HG02759 (cell line): ENCODE results near the gene PTPRJ.

Source experiments
- ATAC-seq: cut with Tn5 transposase; IDR thresholded peaks from one replicate; pipeline ENCODE4 v1.9.1; 2021; ENCODE audit warnings: mild to moderate bottlenecking, moderate library complexity; ENCODE audit not compliant: unreplicated experiment

The PTPRJ gene

DNA sequence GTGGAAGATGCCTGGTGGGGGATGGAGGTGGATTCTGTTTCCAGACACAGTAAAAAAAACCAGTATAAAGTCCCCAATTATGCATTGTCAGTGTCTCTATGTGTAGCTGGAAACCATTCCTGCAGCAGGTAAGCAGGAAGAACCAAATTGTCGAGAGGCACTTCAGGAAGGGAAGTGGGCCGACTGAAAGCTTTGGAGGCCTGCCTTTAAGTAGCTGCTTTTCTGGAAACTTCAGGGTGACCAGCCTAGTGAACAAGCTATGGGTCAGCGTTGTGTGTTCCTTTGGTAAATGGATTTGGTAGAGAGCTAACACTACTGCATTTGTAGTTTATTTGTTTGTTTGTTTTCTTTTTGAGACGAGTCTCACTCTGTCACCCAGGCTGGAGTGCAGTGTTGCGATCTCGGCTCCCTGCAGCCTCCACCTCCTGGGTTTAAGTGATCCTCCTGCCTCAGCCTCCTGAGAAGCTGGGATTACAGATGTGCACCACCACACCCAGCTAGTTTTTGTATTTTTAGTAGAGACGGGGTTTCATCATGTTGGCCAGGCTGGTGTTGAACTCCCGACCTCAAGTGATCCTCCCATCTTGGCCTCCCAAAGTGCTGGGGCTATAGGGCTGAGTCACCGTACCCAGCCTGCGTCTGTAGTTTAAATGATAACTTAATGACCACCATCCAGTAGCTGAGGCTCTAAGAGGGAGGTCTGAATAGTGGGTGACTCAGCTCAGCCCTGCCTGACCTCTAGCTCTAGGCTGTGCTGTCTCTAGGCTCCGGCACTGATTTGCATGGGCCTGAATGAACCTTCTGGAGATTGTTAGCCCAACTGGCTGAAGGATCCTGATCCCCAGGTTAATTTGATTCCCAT, 12.8 kb downstream of the PTPRJ start:
- no peak for ATAC-seq

DNA sequence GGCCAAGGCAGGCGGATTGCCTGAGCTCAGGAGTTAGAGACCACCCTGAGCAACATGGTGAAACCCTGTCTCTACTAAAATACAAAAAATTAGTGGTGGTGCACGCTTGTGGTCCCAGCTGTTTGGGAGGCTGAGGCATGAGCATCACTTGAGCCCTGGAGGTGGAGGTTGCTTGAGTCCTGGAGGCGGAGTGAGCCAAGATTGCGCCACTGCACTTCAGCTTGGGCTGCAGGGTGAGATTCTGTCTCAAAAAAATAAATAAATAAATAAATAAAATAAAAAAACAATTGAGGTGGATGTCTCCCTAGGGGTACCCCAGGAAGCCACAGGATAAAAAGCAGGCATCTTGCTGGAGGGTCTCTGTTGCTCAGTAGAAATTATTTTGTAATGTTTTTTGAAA, 14.1 kb downstream of the PTPRJ start:
- ATAC-seq = no peak

DNA sequence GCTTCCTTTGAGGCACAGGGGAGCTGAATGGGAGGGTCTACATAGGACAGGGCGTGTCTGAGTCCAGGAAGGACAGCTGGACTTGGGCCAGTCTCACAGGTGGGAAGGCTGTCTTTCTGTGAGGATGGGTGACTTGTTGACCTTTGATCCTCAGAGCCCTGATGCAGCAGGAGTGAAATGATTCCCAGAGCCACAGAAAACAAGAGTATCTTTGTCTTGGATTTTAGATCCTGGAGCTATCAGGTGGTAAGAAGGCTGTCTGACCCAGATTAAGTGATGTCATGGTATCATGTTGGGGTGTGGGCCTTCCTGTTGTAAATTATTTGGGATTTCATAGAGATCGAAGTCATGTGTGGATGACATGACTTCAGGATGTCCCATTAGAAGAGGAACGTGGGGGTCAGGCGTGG, 15.0 kb downstream of the PTPRJ start:
- ATAC-seq = no peak

DNA sequence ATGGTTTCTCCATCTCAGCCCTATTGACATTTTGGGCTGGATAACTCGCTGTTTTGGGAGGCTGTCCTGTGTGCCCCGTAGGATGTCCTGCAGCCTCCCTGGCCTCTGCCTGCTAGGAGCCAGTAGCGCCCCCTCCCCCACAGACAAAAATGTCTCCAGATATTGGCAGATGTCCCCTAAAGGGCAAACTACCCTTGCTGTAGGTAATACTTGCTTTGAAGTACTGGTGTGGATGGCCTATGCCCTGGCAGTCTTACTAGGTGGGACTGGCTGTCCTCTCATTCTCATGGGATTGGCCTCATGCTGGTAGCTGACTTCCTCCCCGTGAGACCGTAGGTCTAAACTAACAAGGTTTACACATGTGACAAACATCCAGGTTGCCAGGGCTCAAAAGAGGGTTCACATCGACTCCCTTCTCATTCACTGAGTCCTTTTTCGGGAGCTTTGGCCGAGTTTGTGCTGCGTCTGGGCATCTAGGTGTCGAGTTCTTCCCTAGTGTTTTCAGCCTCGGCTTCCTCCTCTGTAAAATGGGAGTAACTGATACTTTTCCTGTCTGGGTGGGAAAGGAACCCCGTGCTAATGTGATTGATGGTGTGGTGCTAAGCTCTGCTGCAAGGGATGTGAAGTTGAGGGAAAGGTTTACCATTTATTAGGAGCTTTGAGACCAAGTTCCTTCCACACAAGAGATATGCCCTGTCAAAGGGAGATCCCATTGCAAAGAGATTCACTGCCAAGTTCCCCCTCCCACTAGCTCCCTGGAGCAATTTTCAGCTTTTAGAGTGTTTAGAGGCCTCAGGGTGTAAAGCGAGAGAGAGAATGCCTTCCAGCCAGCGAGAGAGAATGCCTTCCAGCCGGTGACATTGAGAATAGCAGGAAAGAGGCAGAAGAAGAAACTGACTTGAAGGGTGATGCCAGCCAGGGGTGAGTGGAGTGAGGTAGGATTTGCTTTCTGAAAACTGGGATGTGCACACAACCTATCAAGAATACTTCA, 17.0 kb downstream of the PTPRJ start:
- no peak for ATAC-seq

GRCh38 chr11:47998345-47998732, 18.0 kb downstream of the PTPRJ start:
- ATAC-seq = no peak

GRCh38 chr11:47998733-47999359, 18.5 kb downstream of the PTPRJ start:
- no peak for ATAC-seq

- ATAC-seq = no peak
These were observed 20.1 kb downstream of the PTPRJ start for GRCh38 chr11:48000432-48000831.

- peak; percentile 68 for ATAC-seq
These were observed 21.2 kb downstream of the PTPRJ start for GRCh38 chr11:48001438-48002021.

DNA sequence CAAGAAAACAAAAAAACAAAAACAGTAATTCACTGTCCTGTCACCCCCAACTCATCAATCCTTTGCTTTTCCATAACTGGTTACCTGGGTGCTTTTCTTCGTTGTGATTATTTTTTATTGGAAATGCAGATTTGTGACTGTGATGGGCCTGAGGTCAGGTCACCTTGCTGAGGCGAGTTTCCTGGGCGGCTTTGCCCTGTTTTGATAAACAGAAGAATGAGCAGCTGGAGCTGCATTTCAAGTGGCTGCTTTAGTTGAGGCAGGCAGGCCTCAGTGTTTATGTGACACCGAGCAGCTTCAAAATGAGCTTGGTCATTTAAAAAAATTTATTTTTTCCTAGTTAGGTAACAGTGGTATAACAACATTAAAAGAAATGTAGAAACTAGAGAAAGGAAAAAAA, 22.2 kb downstream of the PTPRJ start:
- no peak for ATAC-seq

DNA sequence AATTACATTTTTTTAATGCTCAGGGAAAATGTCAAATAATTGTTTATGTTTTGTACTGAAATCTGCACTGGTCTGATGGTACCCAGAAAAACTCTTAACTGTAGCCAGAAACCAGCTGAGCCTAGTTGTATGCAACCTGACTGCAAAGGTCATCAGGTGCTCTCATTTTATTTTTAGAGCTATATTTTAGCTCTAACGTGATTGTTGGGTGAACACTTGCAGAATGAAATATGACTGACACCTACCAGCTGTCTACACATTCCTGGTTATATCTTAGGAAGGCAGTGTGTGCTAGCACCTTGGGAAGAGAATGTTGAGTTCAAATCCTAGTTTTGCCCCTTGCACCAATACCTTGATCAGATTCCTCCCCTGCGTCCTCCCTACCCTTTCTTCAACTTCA, 23.6 kb downstream of the PTPRJ start:
- no peak for ATAC-seq

DNA sequence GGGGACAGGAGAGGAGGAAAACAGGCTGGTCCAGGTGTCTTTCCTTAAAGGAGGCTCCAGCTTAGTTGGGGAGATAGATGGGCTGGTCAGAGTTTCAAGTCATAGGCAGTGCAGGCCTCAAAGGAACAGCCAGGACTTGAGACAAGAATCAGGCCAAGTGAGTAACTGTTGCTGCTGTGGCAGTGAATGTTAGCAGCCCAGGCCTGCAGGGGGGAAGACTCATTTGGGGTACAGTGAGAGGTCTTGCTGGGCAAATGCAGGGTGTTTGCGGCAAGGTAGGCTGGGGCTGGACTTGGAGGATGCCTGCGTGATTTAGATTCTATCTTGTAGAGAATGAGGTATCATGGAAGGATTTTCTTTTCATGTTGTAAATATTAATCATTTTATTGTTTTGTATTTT, 24.1 kb downstream of the PTPRJ start:
- no peak for ATAC-seq

DNA sequence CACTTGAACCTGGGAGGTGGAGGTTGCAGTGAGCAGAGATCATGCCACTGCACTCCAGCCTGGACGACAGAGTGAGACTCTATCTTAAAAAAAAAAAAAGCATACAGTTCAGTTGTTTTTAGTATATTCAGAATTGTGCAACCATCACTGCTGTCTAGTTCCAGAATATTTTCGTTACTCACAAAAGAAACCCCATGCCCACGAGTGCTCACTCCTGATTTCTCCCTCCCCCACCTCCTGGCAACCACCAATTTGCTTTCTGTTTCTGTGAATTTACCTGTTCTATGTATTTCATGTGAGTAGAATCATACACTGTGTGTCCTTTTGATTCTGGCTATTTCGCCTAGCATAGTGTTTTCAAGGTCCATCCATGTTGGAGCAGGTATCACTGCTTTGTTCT, 24.8 kb downstream of the PTPRJ start:
- ATAC-seq = no peak

DNA sequence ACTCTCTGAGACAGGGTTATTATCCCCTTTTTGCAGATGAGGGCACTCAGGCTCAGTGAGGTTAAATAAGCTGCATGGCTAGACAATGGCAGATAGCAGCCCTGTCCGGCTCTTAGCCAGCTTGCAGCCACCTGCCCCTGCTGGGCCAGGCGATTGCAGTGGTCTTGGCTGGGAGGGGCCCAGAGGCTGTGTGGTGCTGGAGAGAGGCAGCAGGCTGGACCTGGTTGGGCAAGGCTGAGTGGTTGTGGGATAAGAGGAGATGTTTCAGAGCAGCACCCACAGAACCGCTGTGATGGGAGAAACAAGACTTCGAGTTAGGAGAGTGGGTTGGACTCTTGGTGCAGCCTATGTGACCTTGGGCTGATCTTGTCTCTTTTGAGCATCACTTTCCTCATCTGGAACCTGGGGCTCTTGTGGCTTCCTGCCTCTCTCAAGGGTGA, 25.5 kb downstream of the PTPRJ start:
- ATAC-seq = no peak

DNA sequence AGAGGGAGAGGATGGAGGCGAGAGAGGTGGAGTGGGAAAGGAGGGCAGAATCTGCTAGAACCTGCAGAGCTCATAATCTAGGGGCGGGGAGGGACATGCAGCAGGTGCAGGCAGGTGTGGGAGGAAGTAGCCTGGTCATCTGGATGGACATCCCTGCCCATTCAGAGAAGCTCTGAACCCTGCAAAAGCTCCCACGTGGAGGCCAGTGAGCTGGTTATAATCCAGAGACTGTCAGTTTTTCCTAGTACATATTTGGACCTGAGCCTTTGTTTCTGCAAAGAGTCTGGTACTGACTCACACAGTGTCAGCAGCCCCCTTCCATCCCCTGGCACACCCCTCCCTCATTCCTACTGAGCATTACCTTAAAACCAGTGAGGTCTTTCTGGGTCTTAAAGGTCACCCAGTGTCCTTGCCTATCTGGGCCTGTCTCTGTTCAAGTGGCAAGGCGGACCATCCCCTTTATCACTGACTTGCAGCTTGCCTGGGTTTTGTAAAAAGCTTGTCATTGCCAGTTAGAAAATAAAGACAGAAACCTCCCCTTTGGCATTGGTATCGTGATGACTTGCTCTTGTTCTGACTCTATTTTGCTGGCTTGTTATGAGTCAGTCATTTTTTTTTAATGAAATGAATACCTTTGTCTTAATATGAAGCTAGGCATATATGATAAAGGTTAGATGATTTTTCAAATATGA, 26.1 kb downstream of the PTPRJ start:
- ATAC-seq = peak; percentile 68

GRCh38 chr11:48007677-48008076, 27.3 kb downstream of the PTPRJ start:
- ATAC-seq = no peak

- ATAC-seq = peak; percentile 63
These were observed 28.6 kb downstream of the PTPRJ start for GRCh38 chr11:48008951-48009270.

GRCh38 chr11:48011102-48011797, 30.9 kb downstream of the PTPRJ start:
- no peak for ATAC-seq

- ATAC-seq = no peak
These were observed 31.5 kb downstream of the PTPRJ start for GRCh38 chr11:48011798-48012391.

DNA sequence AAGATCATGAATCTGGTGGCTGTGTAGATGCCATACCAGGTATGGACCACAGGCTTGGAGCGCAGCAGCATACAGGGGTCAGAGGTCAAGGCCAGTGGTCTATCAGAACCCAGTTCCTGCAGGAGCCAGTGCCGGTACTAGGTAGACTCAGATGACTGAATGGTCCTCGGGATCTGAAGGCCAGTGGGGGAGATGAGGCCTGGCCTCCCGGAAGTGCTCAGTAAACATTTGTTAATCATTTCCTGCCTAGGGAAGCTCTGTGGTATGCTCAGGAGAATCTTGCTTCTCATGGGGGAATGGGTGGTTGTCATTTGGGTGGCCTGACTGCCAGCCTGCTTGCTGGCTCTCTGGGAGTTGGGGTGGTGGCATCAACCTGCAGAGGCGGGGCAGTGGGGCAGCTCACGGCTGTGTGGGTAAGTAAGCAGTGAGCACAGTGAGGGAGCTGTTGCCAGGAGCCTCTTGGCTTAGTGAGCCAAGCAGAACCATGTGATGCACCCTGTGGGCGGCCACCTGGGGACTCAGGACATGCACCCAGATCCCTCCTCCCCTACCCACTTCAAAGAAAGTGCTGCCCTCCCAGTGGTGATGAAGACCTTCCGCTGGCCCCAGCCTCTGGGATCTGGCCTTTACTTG, 33.0 kb downstream of the PTPRJ start:
- peak; percentile 55 for ATAC-seq
